Measurements from ENCODE around the gene RYR3.

RYR3 gene

DNA sequence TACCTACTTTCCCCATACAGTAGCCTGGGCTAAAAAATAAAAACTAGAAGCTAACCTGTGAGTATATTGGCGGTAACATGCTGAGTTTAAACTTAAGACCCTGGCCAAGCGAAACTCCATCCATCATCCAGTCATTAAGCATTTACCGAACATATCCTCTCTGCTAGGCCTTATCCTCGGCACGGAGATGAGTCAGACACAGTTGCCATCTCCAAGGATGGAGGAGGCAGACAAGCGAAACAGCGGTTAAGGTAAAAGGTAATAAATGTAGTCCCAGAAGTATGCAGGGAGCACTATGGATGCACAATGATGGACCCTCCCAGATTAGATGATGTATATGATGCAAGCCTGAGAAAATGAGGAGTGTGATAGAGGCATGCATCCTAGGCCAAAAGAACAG, 143.6 kb downstream of the RYR3 start:
- no peak for DNase-seq

DNA sequence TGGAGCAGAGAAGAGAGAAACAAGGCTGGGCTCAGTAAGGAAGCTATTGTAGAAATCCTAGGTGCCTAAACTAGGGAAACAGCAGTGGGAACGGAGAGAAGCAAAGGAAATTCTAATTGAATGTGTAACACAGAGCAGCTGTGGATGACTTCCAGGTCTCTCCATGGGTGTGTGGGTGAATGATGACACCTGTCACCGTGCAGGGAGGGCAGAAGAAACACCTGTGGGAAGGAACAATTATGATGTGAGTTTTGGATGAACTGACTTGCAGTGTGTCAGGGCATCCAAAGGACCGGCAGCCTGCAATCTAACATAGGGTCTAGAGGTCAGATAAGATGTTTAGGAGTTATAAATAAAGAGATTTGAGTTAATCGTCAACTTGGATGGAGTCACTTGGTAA, 144.2 kb downstream of the RYR3 start:
- no peak for DNase-seq

DNA sequence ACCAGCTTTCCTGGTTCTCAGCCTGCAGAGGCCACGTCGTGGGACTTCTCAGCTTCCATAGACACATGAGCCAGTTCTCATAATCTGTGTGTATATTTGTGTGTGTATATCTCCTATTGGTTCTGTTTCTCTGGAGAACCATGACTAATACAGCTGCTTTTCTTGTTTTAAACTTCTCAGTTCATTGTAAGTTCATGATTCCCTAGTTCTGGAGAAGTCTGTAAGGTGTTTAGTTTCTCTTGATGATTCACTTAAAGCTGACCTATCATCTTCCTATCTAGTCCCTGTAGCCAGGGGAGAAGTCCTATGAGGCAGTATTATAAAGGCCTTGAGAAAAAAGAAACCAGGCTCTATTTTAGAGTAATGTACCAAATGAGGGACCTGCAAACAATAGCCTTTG, 147.7 kb downstream of the RYR3 start:
- no peak for DNase-seq

DNA sequence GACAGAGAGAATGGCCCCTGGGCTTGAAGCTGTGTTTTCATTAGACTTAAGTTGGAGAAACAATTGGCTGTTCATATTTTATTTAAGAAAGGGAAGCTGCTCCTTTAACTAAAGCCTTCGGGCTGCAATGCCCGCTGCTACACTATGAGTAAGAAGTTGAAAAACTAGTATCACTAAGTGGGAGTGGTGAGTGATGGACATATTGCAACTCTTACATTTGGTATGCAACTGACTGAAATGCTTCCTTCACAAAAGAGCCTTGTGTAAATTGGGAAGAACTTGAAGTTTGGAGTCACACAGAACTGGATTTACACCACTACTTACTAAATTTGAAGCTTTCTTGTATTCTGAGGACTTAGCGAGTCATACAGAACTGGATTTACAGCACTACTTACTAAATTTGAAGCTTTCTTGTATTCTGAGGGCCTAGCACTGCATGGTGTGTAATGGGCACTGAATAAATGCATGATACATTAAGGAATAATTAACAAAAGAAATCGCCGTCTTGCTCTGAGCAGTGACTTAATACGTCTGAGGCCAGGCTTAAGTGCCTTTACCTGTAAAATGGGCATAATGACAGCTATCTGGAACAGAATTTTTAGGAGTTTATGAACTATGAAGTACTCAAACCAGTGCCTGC, 149.5 kb downstream of the RYR3 start:
- DNase-seq, result no peak

DNA sequence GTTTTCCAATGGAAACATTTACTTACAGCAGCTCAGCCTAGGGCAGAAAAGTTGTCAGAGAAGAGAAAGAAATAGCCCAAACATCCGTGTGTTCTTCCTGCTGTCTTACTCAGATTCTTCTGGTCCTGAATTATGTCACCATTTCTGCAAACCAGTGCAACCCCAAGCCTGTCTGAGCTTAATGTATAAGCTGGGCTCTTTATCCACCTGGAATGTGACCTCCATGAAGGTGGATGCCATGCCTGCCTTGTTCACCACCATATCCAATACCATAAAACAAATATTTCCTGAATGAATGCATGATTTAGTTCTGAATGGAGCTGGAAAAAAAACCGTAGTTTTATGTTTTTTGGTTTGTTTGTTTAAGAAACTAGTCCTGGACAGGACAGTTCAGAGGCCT, 150.9 kb downstream of the RYR3 start:
- no peak for DNase-seq

DNA sequence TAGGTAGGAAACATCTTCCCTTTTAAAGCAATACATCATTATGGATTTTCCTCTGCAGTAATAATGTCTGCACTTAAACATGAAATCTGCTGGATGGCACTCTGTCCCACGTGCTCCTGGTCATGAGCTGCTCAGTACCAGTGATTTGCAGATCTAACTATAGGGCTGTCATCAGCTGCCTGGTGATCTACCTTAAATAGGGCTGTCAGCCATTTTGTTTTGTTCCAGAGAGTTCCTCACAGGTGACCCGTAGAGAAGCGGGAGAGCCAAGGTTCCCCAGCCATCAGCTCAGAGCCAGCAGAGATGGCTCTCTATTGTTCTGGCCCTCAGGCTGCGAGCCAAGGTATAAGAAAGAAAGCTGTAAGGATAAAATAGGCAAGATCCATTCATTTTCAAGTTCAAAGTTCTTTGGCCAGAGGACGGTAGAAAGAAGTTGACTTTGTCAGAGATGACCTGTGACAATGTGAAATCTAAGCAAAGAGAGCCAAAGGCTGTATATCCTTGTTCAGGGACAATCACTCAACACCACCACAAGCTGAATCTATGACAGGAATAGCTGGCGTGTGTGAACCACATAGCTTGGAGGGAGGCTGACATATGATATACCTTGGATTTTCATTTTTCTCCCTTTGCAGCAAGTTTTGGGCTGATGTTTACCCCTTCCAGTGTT, 156.5 kb downstream of the RYR3 start:
- no peak for DNase-seq

DNA sequence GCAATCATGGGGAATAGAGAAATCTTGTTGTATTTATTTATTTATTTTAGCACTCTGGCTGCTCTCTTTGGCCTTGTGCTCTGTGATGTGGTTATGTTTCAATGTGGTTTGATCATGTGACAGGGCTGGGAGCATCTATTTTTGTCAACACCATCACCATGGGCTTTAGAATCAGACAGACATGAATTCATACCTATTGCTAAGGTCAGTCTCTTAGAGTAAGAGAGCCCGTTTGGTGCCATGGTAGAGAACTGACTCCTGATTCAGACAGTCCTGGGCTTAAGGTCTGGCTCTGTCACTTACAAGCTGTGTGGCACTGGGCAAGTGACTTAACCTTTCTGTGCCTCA, 157.0 kb downstream of the RYR3 start:
- DNase-seq, result no peak

DNA sequence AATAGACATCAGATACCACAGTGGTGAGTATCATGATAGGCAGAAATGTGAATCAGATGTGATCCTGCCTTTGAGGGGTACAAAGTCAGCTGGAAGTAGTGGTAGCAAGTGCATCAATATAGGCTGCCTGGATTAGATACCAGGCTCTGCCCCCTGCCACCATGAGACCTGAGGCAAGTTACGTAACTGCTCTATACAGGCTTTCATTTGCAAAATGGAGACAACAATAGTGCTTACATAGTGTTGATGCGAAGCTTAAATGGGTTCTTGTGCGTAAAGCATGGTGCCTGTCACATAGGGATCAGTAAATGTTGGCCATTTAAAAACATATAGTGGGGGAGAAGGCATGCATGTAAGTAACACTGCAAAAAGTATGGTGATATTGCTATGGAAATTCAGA, 158.0 kb downstream of the RYR3 start:
- no peak for DNase-seq

DNA sequence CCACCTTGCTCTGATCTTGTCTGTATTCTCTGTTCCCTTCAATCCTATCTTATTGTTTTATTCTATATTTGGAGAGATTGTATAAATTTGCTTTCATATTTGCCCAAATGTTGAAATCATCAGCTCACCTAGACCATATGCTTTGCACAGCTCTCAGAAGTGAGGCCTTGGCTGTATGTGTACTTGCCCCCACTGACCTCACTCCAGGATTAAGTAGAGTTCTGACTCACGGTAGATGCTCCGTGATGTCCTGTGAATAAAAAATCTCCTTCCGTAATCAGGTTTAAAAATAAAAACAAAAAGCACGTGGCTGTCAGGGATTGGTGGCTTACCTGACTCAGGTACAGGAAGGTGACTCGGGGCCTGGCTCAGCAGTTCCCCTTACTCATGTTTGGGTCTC, 162.2 kb downstream of the RYR3 start:
- DNase-seq, result no peak

DNA sequence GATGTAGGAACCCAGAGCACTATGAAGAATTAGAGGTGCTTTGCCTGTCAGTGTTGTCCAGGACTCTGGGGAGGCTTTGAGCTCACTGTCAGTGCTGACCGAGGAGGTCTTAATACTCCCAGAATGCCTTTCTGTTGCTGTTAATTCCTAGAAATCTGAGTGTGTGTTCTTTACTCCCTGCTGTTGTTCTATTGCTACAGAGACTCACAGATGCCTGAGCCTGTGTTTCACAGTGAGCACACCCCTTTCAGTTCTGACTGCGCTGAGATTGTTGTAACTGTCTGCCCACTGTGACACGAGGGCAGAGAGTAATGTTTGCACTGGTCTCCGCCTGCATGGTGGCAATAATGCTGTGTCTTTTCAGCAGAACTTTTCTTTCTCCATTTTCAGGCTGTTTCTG, 162.9 kb downstream of the RYR3 start:
- DNase-seq, result no peak

DNA sequence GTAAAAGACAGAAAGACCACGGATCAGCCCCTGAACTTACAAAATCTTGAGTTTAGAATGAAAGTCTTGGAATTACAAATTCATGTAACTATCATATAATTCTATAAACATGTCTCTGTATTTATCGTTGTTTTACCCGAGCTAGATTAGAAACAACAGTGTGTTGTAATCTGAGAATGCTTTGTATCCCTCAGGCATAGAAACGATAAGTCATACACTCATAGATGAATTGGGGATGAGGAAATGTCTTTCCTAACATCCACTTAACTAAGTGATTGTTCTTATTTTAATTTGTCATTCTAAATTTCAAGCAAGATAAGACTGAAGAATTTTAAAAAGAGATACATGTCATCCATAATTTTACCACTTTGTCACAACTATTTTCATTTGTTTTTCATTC, 165.3 kb downstream of the RYR3 start:
- no peak for DNase-seq

DNA sequence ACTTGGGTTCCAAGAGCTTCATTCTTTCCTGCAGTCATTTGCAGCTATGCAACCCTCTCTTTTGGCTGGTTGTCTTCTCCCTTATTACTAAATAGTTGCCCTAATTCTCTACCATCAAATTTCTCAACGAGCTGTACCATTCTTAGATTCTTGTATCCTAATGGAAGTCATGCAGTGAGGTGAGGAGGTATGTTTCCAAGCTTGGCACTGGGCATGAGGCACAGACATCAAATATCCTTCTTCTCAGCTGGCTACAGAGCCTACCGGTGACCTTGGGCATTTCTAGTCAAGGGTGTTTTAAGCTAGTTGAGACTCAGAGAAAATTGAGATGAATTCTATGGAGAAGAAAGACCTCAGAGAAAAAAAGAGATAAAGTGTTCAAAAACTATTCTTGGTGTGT, 166.1 kb downstream of the RYR3 start:
- DNase-seq, result no peak

DNA sequence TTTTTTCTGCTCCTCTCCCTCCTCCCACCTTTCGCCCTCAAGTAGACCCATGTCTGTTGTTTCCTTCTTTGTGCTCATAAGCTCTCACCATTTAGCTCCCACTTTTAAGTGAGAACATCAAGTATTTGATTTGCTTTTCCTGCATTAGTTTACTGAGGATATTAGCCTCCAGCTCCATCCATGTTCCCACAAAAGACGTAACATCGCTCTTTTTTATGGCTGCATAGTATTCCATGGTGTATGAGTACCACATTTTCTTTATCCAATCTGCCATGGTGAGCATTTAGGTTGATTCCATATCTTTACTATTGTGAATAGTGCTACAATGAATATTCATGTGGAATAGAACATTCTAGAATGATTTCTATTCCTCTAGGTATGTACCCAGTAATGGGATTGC, 178.6 kb downstream of the RYR3 start:
- DNase-seq, result no peak

DNA sequence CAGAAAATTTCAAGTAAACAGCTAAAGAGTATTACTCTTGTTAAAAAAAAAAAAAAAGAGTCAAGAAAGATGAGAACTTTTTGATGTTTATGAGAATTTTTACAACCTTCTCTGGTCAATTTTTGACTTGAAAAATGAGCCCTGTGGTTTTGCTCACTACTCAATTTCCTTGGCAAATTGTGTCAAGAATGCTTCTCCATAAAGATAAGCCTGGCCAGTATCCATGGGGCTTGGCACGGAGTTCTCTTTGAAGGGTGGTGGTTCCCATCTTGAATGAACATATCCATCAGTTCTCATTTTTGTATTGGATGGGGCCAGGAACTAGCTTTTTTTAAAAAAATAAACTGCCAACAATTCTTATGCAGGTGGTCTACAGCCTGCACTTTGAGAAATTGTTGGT, 179.9 kb downstream of the RYR3 start:
- no peak for DNase-seq

DNA sequence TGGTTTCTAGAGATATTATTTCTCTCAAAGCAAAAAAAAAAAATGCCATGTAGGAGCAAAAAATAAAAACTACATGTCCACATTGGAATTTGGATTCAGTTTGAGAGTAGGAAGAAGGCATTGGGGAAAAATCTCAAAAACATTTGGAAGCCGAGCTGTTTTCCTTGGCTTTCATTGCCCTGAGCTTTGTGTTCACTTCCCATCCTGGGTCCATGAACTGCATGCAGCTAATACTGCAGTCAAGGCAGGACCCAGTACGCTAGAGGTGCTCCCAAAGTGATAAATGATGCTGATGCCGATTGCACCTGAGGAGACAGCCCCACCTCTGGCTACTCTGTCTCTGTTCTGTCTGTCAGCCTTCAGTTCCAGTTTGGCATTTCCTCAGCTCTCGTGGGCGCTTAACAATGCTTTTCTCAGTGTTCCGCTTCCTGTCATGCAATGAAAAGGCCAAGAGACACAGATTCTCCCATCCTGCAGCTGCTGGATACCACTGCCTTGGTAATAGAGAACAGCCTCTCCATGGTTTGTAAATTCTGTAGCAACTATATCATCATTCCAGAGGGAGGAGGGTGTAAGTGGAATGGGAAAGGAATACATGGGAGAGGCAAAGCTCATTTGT, 181.8 kb downstream of the RYR3 start:
- DNase-seq, result no peak

DNA sequence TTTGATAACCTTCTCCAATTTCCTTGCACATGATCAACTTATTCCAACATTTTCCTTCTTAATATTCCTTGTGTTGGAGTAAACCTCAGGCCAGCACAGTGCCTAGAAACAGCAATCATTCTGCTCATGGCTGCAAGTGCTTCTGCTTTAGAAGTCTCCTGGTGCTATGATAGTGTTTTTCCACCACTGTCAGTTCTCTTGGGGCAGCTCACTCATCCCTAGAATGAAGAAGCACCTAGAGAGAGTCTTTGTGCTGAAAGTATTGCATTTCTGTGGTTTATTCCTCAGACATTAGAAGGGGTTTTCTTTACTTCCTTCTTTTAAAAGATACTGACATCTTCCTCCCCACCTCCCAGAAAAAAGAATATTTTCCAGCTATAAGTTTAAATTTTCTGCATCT, 183.5 kb downstream of the RYR3 start:
- DNase-seq, result no peak

DNA sequence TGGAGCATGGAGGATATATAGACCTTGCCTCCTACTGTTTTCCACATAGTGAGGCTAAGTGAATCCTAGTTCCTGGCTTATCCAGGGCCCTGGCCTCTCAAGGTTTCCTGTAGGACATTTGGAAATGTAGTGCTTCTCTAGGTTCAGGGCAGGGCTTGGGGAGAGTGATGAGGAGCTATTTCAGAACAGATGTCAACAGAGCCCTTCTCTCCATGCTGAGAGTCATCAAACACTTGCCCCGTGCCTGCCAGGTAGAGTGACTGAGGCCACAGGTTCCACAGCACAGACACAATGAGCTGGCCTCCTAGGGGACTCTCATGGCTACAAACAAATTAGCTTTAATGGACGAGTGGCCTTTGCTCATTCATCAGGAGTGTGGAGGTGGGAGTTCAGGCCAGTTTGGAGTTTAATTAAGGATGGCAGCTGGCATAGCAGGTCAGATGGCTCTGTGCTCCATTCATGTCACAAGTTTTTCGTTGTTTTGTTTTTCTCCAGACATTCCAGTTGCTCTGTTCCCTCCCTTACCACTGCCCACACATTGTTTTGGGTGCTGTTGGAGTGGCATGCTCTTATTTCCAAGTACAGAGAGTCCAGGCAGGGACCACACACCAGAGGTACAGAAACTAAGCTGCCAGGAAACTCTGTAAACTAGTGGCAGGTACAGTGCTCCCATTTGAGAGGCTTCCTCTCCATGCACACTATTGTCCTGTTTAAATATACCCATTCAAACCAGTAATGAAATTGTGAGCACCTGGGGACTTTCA, 189.8 kb downstream of the RYR3 start:
- no peak for DNase-seq

DNA sequence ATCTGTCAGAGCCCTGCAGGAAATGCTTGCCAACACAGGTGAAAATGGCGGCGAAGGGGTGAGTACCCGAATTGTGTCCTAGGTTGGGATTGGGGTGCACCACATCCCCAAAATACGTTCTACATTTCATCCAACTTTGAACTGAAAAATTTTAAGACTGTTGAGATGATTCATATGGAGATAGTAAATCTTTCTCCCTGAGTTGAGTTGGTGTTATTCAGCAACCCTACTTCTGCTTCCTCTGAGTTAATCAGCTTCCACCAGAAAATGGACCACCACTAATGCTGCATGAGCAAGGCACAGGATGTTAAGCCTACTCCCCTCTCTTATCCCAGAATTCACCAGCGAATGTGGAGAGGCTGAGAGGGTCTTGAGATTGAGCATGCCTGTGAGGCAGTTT, 192.9 kb downstream of the RYR3 start:
- no peak for DNase-seq

DNA sequence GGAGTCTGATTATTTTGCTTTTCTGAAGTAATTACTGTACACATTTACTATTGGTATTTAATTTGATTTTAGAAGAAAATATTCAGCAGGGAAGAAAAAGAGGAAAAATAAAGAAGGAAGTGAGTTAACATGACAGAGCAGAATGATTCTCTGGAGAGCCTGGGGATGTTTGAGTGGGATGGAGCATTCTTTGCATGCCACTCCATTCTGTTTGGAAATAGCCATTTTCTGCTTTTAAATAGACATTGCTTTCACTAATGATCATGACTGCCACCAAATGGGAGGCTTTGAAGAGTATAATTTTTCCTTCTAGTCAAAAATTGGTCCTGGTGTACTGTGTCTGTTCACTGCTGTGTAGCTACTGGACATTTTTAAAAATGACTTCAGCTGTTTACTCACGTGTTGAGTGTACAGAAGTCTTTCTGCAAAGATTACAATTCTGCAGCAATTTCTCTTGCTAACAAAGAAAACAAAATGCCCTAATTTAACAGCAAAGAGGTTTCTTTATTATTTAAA, 196.1 kb downstream of the RYR3 start:
- no peak for DNase-seq

DNA sequence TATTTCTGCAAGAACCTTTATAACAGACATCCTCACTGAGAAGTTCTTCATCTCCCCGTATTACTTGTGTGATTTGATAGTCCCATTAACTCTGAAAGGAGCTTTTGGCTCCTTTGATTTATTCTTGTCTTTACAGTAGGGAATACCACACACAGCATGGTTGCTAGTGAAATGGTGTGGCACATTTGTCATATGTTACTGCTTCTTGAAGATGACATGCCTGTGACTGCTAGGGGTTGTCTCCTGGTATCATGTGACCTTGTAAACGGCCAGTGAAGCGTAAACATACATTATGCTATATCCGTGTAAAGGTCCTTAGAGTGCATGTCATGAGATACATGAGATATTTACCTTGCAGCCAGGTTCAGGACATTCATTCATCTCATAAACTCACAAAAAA, 197.9 kb downstream of the RYR3 start:
- DNase-seq, result no peak

DNA sequence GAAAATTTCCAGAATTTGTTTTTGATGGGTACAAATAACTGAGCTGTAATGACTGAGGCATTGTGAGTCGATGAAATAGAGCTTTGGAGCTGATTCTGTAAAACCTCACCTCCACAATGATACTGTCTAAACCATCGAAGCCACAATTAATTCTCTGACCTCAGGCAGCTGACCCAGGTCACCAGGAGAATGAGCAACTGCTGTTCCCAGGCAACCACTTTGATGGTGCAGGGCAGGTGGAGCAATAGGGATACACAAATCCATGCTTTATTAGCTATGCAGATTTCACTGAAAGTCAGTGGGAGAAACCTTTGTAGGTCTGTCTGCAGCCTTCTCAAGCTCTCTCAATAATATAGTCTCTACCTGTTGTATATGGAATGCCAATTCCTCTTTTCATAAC, 204.4 kb downstream of the RYR3 start:
- no peak for DNase-seq

DNA sequence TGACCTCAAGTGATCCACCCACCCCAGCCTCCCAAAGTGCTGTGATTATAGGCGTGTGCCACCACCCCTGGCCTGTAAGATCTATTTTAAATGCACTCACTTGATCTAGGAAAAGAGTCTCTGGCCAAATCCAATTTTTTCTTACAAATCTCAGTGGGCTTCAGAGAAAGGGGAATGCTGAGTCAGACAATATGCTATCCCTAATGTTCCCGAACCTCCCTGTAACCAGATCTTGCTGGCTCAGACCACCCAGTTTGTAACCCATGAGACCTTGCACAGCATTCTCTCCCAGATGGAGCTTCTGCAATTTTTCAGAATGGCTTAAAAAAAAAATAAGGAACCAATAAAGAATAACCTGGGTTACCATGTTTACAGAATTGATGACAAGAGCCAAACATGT, 205.8 kb downstream of the RYR3 start:
- no peak for DNase-seq

DNA sequence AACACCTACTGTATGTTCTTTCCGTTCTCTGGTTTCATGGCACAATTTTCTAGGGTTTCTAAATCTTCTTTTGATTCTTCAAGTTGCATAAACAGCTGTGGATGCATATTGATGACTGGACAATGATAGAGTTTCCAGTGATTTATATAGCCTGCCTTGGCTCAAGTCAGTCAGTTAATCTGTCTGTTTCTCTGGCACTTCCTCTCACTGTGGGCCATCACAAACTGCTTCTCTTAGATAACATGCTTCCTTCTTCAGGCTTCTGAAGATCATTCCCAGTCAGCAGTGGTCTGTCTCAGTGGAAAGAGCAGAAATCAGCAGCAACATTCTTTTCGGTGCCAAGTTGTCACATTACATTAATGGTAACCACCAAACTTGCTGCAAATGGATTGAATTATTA, 207.2 kb downstream of the RYR3 start:
- no peak for DNase-seq

DNA sequence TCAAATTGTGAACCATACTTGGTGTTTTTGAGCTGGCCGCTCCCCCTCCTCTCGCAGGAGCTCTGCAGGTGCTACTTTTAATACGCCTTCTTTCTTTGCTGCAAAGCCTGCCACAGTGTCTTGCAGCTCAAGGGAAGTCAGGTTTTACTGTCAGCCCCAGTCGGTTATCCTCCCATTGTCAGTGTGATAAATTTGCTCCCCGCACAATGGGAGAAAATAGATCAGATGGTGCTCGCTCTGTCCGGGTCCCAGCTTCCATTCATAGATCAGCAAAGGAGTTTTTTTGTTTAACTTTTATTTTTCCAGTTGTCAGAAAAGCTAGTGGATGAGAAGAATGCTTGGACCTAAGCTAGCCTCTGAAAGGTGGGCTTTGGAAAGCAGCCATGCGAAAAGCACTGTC, 207.7 kb downstream of the RYR3 start:
- DNase-seq, result no peak

All from activated naive CD4-positive, alpha-beta T cell treated with Interleukin-2 at 50 U/mL for 16 hours (primary cell).